WTC11 (cell line): ENCODE results near the gene GJA8. TPM values are rescaled to one million over a fixed set of nuclear protein-coding genes. Genes with fewer than 3 reads are reported as not detected.
"Not testable (repeated sequence)": the region's sequence is repeated elsewhere in the genome, so short reads cannot be mapped to it uniquely, and the experiment has no call there.

Experiments used
- ATAC-seq: fragments of 200-7000 bp; cut with Tn5 transposase; 2 replicates; pipeline ENCODE4 v1.10.0; 2021; ENCODE audit warnings: mild to moderate bottlenecking, moderate library complexity
- CTCF ChIA-PET: fragments of 300-600 bp; sonication (Branson Sonifier 250); formaldehyde crosslinking; loops from one replicate; lab custom pipeline; 2021; ENCODE audit warnings: antibody characterized with exemption; lab: Charles Lee
- POLR2A ChIA-PET: fragments of 350-600 bp; sonication (Branson Sonifier 250); formaldehyde crosslinking; loops from one replicate; lab custom pipeline; 2021; ENCODE audit warnings: antibody characterized with exemption; lab: Charles Lee
- DNase-seq: peaks from one replicate; pipeline ENCODE4 v3.0.0; 2021; ENCODE audit warnings: low spot score
- H3K27ac Mint-ChIP-seq: 2 replicates; pipeline ENCODE4 v1.8.0; 2021; ENCODE audit warnings: mixed read lengths
- H3K27me3 Mint-ChIP-seq: 2 replicates; pipeline ENCODE4 v1.8.0; 2021; ENCODE audit warnings: low read depth, mild to moderate bottlenecking, moderate library complexity, mixed read lengths
- H3K36me3 Mint-ChIP-seq: 2 replicates; pipeline ENCODE4 v1.8.0; 2021; ENCODE audit warnings: mixed read lengths
- H3K4me1 Mint-ChIP-seq: 2 replicates; pipeline ENCODE4 v1.8.0; 2022; ENCODE audit warnings: mixed read lengths
- H3K4me3 Mint-ChIP-seq: 2 replicates; pipeline ENCODE4 v1.8.0; 2021; ENCODE audit warnings: mild to moderate bottlenecking, moderate library complexity, mixed read lengths
- H3K9me3 Mint-ChIP-seq: 2 replicates; pipeline ENCODE4 v1.8.0; 2021; ENCODE audit warnings: mixed read lengths
- GTF2I ChIP-seq: fragments of 250-450 bp; sonication (Bioruptor Pico); conservative IDR thresholded peaks from 2 replicates; pipeline ENCODE4 v1.4.0; 2021; ENCODE audit warnings: mild to moderate bottlenecking
- SP1 ChIP-seq: sonication (generic); formaldehyde crosslinking; conservative IDR thresholded peaks from 2 replicates; pipeline ENCODE4 v1.8.1; 2022; ENCODE audit warnings: missing genetic modification reagents
- total RNA-seq: library from RNA; stranded (reverse); gene quantifications from 3 replicates; pipeline ENCODE4 v1.2.3, GENCODE V29; 2021
- TF ChIP-seq, protein P1 (sequence below): sonication (generic); formaldehyde crosslinking; IDR thresholded peaks from 2 replicates; pipeline ENCODE4 v1.8.0; 2022; ENCODE audit warnings: mild to moderate bottlenecking, missing genetic modification reagents

GJA8 gene
- total RNA-seq, 1 experiment from 2014 or later, result not detected

DNA sequence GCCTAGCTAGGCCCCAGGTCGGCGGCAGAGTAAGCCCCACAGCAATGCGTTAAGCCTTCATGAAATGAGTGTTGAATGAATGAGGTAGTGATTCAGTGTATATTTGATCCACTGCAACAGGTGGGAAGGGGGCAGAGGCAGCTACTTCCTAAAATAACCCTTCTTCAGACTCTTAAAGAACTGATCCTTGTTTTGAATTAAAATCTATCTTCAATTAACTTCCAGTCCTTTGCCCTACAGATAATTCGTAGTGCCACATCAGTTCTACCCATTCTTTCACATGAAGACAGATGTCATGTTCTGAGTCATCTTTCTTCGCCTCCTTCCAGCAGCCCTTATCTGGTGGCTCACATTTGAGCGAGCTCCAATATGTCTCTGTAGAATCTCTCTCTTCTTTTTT is 24.6 kb downstream of the GJA8 start:
- H3K4me1 Mint-ChIP-seq, result peaks cover 22% of the 10 kb centered on the region
- H3K36me3 Mint-ChIP-seq, H3K4me3 Mint-ChIP-seq, H3K9me3 Mint-ChIP-seq, H3K27ac Mint-ChIP-seq, POLR2A ChIA-PET, CTCF ChIA-PET, DNase-seq, ATAC-seq, H3K27me3 Mint-ChIP-seq: not testable (repeated sequence)

GRCh38 chr1:147927689-147928088 is 25.1 kb downstream of the GJA8 start:
- H3K27me3 Mint-ChIP-seq, CTCF ChIA-PET, H3K36me3 Mint-ChIP-seq, DNase-seq, ATAC-seq, H3K9me3 Mint-ChIP-seq, H3K4me3 Mint-ChIP-seq, H3K27ac Mint-ChIP-seq: not testable (repeated sequence)
- POLR2A ChIA-PET, result interaction anchor here (0.9 kb wide), 1 partner anchor 111 kb away, joined by 4 read pairs; no protein-coding TSS in a partner anchor
- H3K4me1 Mint-ChIP-seq, result peaks cover 26% of the 10 kb centered on the region

GRCh38 chr1:147928236-147929132 is 25.9 kb downstream of the GJA8 start, which contains the start of gene GPR89B:
Gene GPR89B (plus strand): TSS chr1:147928420. CDS start chr1:147928537, 117 bp downstream.
- ATAC-seq, result peak; percentile 97
- H3K27ac Mint-ChIP-seq, H3K27me3 Mint-ChIP-seq, H3K36me3 Mint-ChIP-seq, CTCF ChIA-PET, H3K9me3 Mint-ChIP-seq: not testable (repeated sequence)
- POLR2A ChIA-PET, result interaction anchor here (0.9 kb wide), 1 partner anchor 110 kb away, joined by 4 read pairs; no protein-coding TSS in a partner anchor
- peaks cover 26% of the 10 kb centered on the region for H3K4me1 Mint-ChIP-seq
- DNase-seq, result peak; percentile 95
- H3K4me3 Mint-ChIP-seq, result peak within 1 kb of the TSS; percentile 76
- TF ChIP-seq, protein P1, sequence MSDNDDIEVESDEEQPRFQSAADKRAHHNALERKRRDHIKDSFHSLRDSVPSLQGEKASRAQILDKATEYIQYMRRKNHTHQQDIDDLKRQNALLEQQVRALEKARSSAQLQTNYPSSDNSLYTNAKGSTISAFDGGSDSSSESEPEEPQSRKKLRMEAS (CRISPR knock-in tag), result 0 out of 2 replicates have a peak, but pooled peaks have one; percentile 23
- TF ChIP-seq GTF2I (CRISPR knock-in tag) (0 out of 2 replicates have a peak, but pooled peaks have one; percentile 34), SP1 (CRISPR knock-in tag) (0 out of 2 replicates have a peak, but pooled peaks have one; percentile 36)
- TF ChIP-seq, all 79 proteins: peak for 3; not testable (repeated sequence) for 76

DNA sequence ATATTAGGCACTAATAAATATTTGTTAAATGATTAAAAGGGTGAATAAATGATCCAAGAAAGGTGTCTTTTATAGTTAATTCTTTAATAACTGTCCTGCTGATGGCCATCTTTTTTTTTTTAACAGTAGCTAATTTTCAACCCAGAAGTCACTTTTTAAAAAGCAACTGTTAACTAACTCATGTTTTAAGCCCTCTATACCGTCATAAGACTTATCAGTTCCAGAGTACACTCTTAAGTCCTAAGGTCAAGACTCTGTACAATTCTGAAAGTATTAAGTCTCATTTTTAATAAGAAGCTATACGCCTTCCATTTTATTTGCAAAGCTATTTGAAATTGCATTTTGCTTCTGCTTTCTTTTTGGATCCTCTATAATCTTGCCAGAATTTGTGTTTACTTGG is 28.5 kb downstream of the GJA8 start:
- CTCF ChIA-PET, H3K27ac Mint-ChIP-seq: not testable (repeated sequence)

GRCh38 chr1:147935296-147935695 is 32.7 kb downstream of the GJA8 start:
- H3K4me3 Mint-ChIP-seq, CTCF ChIA-PET, H3K36me3 Mint-ChIP-seq, H3K27me3 Mint-ChIP-seq, H3K9me3 Mint-ChIP-seq, POLR2A ChIA-PET, H3K27ac Mint-ChIP-seq, ATAC-seq, DNase-seq: not testable (repeated sequence)
- peaks cover 15% of the 10 kb centered on the region for H3K4me1 Mint-ChIP-seq

More for the DNA sequence above, 28.5 kb downstream of the GJA8 start:
- H3K27me3 Mint-ChIP-seq, ATAC-seq, POLR2A ChIA-PET, DNase-seq, H3K9me3 Mint-ChIP-seq, H3K36me3 Mint-ChIP-seq, H3K4me3 Mint-ChIP-seq: not testable (repeated sequence)
- peaks cover 20% of the 10 kb centered on the region for H3K4me1 Mint-ChIP-seq

- CTCF ChIA-PET, result not testable (repeated sequence)
Measured at GRCh38 chr1:147940456-147940855, 37.9 kb downstream of the GJA8 start.

DNA sequence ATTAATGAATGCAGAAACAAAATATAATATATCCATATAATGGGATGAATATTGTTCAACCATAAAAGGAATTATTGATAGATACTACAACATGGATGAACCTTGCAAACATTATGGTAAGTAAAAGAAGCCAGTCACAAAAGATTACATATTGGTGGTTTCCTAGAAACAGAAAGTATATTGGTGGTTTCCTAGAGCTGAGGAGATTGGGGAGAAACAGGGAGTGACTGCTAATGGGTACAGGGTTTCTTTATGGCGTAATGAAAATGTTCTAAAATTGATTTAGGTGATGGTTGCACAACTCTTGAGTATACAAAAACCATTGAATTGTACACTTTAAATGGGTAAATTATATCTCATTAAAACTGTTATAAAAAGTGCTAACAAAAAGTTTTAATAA is 40.0 kb downstream of the GJA8 start:
- DNase-seq, H3K27me3 Mint-ChIP-seq, H3K36me3 Mint-ChIP-seq, CTCF ChIA-PET, H3K27ac Mint-ChIP-seq, H3K4me3 Mint-ChIP-seq, H3K4me1 Mint-ChIP-seq, H3K9me3 Mint-ChIP-seq, POLR2A ChIA-PET, ATAC-seq: not testable (repeated sequence)

More at GRCh38 chr1:147940456-147940855, 37.9 kb downstream of the GJA8 start:
- H3K36me3 Mint-ChIP-seq, H3K4me1 Mint-ChIP-seq, H3K27ac Mint-ChIP-seq, ATAC-seq, H3K27me3 Mint-ChIP-seq, H3K9me3 Mint-ChIP-seq, H3K4me3 Mint-ChIP-seq, DNase-seq, POLR2A ChIA-PET: not testable (repeated sequence)

- H3K4me1 Mint-ChIP-seq, H3K36me3 Mint-ChIP-seq, H3K4me3 Mint-ChIP-seq, CTCF ChIA-PET, H3K27me3 Mint-ChIP-seq, ATAC-seq, POLR2A ChIA-PET, H3K27ac Mint-ChIP-seq, H3K9me3 Mint-ChIP-seq, DNase-seq: not testable (repeated sequence)
Measured at GRCh38 chr1:147949517-147949916, 46.9 kb downstream of the GJA8 start.

Other genes with a start within 250 kb of the GJA8 start
- gene ACP6, start 232.3 kb upstream of the GJA8 start, total RNA-seq, result 31.5 to 35.6 TPM (median 33.3 TPM) in 3 replicates
- 2.2 to 3.0 TPM (median 2.2 TPM) in 3 replicates for gene GJA5, start 142.2 kb upstream of the GJA8 start, total RNA-seq
- 16.3 to 19.4 TPM (median 16.9 TPM) in 3 replicates for gene GPR89B, start 25.6 kb downstream of the GJA8 start, total RNA-seq
- gene NBPF11, start 249.5 kb downstream of the GJA8 start, total RNA-seq, result 10.5 to 11.2 TPM (median 10.9 TPM) in 3 replicates